HG03025 (cell line): ENCODE results near the gene MRPS15.
"Not testable (repeated sequence)": the region's sequence is repeated elsewhere in the genome, so short reads cannot be mapped to it uniquely, and the experiment has no call there.

Source experiments
- ATAC-seq: cut with Tn5 transposase; IDR thresholded peaks from one replicate; pipeline ENCODE4 v1.9.1; 2021; ENCODE audit warnings: mild to moderate bottlenecking, moderate library complexity; ENCODE audit not compliant: unreplicated experiment, low FRiP score

The MRPS15 gene

DNA sequence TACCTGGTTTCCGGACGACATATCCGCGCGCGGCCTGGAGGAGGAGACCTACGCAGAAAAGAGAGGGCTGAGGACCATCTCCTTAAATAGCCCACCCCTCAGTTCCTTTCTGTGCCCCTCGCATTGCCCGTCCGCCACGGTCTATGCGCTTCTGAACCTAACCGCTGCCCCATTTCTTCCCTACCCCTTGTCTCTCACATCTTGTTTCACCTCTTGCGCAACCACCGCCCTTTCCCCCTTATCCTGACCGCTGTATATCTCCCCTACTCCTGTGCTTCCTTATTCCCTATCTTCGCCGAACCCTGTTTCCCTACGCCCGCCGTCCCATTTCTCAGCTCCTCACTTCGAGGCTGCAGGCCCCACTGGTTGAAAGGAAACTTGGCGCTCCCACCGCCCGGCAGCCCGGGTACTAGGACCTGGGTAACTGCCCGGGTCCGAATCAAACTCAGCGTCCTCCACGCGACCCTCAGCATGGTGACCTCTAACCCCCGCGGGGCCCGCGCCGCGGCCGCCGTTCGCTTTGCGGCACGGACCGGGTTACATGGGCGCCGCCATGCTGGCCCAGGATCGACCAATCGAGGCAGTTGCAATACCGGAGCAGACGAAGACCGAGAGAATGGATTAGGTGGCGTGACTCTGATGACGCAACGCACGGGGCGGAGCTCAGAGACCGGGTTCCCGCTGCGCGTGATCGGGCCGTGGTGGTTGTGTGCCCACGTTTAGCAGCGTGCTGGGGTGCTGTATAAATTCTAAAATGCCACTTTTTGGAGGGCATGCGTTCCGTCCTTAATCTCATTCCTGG is at the start of gene MRPS15:
Gene MRPS15 (minus strand): TSS at position 582 of the 802 bp plus-strand sequence. CDS start 109 bp downstream, at position 473.
- ATAC-seq: peak; percentile 74

DNA sequence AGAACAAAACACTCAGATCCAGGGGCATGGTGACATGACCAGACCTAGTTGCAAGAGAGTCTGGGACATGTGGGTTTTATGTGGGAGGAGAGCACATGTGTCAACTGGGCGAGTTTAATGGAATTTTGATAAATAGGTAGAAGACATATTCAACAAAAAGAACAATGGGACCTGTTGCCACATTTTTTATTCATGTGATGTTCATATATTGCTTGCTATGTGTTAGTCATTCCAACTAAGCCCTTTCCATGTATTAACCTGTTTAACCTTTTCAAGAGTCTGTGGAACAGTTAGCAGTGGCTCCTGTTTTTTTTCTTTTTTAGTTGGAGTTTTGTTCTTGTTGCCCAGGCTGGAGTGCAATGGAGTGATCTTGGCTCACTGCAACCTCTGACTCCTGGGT is 48.7 kb upstream of the MRPS15 start:
- ATAC-seq: no peak

DNA sequence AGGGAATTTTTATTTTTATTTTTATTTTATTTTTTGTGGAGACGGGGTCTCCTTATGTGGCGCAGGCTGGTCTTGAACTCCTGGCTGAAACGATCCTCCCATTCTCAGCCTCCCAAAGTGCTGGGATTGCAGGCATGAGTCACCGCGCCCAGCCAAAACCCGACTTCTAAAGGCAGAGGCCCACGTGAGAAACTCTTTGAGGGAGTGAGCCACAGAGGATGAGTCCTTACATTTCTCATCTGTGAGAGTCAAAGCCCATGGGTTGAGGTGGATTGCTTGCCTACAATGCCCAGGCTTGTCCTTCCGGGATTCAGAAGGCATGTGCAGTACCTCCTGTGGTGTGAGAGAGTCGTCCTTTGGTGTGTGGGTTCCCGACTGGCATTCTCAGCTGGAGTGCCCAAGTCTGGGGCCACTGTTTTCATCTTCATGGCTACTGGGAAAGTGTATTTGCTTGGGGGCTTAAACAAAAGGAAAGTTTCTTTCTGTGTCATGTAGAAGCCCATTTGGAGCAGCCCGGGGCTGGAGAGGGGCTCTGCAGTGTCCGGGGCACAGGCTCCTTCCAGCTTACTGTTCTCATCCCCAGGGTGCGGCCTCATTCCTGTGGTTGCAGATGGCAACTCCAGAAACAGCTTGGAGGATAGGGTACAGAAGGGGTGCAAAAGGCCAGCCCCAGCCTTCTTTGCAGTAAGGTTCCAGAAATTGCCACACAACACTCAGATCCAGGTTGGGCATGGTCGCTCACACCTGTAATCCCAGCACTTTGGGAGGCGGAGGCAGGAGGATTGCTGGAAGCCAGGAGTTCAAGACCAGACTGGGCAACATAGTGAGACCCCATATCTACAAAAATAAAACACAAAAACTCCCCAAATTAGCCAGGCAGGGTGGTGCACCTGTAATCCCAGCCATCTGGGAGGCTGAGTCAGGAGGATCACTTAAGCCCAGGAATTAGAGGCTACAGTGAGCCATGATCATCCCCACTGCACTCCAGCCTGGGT is 47.9 kb upstream of the MRPS15 start:
- no peak for ATAC-seq

GRCh38 chr1:36511220-36511619 is 47.0 kb upstream of the MRPS15 start:
- not testable (repeated sequence) for ATAC-seq

DNA sequence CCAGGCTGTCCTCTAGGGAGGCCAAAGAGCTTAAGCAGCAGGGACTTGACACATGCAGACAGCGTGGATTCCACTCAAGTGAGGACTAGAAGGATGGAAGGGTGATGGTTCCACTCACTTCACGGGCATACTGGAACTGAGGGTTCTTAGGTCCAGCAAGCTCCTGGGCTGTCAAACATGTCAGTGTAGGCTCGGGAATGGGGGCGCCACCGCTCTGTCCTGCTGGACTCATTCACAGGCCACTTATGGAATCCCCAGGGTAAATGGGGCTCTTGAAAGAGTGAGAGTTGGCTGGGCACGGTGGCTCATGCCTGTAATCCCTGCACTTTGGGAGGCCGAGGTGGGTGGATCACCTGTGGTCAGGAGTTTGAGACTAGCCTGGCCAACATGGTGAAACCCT is 46.2 kb upstream of the MRPS15 start:
- no peak for ATAC-seq

DNA sequence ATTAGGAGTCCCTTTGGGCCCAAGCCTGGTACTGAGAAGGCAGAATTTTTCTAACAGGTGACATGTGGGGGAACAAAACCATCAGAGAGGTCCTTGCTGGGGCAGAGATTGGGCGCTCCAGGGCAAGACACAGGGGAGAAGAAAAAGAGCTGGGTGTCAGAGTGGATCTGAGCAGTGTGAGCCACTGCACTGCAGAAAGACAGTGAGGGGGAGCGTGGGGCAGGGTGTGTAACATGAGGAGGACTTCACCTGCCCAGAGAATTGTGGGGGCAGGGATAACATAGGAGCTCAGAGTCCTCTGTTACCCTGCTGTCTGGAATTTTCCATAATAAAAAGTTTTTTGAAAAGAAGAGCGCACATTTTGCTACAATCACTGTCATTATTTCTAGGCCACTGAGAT is 44.1 kb upstream of the MRPS15 start:
- no peak for ATAC-seq

DNA sequence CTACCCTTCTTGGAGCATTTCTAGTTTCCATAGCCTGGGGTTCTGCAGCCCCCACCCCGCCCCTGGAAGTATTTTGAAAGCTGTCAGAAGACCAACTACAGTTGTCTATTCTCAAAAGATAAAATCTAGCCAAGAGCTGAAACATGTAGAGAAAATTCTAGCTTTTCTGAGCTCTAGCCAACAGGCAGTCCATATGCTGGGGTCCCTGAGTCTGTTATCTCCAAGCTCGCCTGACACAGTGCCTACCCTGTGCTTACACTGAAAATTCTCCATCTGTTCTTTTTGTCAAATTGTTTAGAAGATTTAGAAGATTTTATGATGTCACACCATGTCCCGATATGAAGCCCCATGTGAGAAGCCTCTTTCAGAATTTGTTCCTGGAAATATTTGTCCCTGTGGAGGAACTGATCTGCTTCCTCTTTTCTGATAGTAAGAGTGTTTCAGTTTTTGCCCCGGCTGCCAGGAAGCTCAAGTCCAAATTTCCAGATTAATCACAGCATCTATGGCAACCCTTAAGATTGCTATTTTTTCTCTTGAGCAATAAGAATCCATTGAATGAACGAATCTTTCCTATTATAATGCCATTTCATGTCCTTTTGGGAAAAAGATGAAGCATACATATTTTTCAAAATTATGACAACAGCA is 42.2 kb upstream of the MRPS15 start:
- no peak for ATAC-seq

GRCh38 chr1:36503733-36504132 is 39.5 kb upstream of the MRPS15 start:
- no peak for ATAC-seq

DNA sequence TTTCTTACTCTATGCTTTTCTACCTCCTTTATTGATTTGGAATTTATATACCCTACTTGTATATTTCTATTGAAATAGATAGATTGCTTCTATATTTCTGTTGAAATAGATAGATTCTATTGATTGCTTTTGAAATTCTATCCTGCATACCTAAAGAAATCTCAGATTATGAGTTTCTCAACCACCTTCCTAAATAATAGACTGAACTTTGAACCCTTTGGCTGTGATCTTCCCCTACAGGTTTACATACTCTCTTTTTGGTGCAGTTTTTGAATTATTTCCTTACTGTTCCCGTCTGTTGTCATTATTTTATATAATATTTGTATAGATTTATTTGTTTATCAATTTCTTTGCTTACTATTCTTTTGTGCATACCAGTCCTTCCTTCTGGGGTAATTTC is 39.0 kb upstream of the MRPS15 start:
- no peak for ATAC-seq

GRCh38 chr1:36502616-36503015 is 38.4 kb upstream of the MRPS15 start:
- ATAC-seq: no peak

GRCh38 chr1:36501911-36502310 is 37.7 kb upstream of the MRPS15 start:
- ATAC-seq: not testable (repeated sequence)

GRCh38 chr1:36497207-36497606 is 33.0 kb upstream of the MRPS15 start:
- no peak for ATAC-seq

GRCh38 chr1:36494971-36495370 is 30.8 kb upstream of the MRPS15 start:
- no peak for ATAC-seq

DNA sequence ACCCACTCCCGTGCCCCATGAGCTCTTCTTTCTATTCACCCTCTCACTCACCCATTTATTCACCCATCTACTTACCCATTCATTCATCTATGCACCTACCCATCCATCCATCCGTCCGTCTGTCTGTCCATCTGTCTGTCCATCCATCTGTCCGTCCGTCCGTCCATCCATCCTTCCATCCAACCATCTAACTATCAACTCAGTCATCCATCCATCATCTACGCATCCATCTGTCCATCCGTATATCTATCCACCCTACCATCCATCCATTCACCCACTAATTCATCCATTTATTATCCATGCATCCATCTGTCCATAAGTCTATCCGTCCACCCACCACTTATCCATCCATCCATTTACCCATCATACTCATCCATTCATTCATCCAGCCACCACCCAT is 29.3 kb upstream of the MRPS15 start:
- ATAC-seq: no peak

GRCh38 chr1:36492491-36492890 is 28.3 kb upstream of the MRPS15 start:
- ATAC-seq: no peak

- not testable (repeated sequence) for ATAC-seq
Observed at GRCh38 chr1:36489258-36490051, 25.3 kb upstream of the MRPS15 start.

DNA sequence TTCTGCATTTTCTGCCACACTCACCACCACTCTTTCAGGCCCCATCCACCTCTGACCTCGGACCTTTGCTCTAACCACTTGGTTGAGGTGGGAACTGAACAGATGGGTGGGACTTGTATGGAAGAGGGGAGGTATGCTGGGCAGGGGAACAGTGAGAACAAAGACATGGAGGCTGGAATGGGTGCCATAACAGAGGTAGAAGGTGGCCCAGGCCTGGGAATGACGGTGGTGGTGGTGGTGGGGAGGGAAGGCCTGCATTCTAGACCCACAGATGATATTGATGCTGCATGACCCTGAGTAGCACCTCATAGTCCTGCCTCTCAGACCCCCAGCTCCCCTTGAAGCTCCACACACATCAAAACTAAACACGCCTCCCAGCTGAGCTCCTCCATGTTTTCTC is 23.7 kb upstream of the MRPS15 start:
- no peak for ATAC-seq

GRCh38 chr1:36487336-36487725 is 23.1 kb upstream of the MRPS15 start:
- ATAC-seq: not testable (repeated sequence)

GRCh38 chr1:36486439-36487335 is 22.5 kb upstream of the MRPS15 start:
- no peak for ATAC-seq
